Esophagus muscularis mucosa (tissue), 4 donors: ENCODE data around the gene STKLD1. TPM values are rescaled to one million over a fixed set of nuclear protein-coding genes. Genes with fewer than 3 reads are reported as not detected.

Experiments
- DNase-seq: peaks from one replicate; pipeline ENCODE4 v3.0.0-alpha.2; 2017; ENCODE audit errors: extremely low spot score
- H3K27ac ChIP-seq, 4 donors: fragments of 200-600 bp; sonication (generic); replicated peaks in 1 of 4; 1 replicate in 3 of 4; 2 replicates in 1 of 4; pipeline ENCODE4 v1.5.1; 2016 to 2019; ENCODE audit warnings: mild to moderate bottlenecking in 1 of 4
- H3K27me3 ChIP-seq, 4 donors: fragments of 200-600 bp; sonication (generic); one replicate each; pipeline versions ENCODE4 v1.5.1 to v1.6.0; 2016 to 2019
- H3K36me3 ChIP-seq, 4 donors: fragments of 200-600 bp; sonication (generic); one replicate each; pipeline ENCODE4 v1.5.1; 2016 to 2019
- H3K4me1 ChIP-seq, 4 donors: fragments of 200-600 bp; sonication (generic); one replicate each; pipeline ENCODE4 v1.5.1; 2016 to 2019
- H3K4me3 ChIP-seq, 4 donors: fragments of 200-600 bp; sonication (generic); 1 replicate in 2 of 4; 2 replicates in 2 of 4; pipeline ENCODE4 v1.5.1; 2016 to 2019; ENCODE audit warnings: mild to moderate bottlenecking in 4 of 4, moderate library complexity in 1 of 4
- H3K9me3 ChIP-seq, 4 donors: fragments of 200-600 bp; sonication (generic); 1 replicate in 3 of 4; 2 replicates in 1 of 4; pipeline ENCODE4 v1.5.1; 2016 to 2019
- CTCF ChIP-seq, 3 experiments: fragments of 200-600 bp in 2 of 3; fragments of 450-650 bp in 1 of 3; sonication (generic) in 2 of 3; IDR thresholded peaks; one replicate each; pipeline ENCODE4 v1.5.1; 2017 to 2019; ENCODE audit warnings: antibody characterized with exemption in 3 of 3, mild to moderate bottlenecking in 2 of 3, moderate library complexity in 1 of 3
- EP300 ChIP-seq: sonication (generic); formaldehyde crosslinking; IDR thresholded peaks from one replicate; pipeline ENCODE4 v1.6.1; 2017; ENCODE audit warnings: antibody characterized with exemption
- POLR2A ChIP-seq: fragments of 450-650 bp; IDR thresholded peaks from one replicate; pipeline ENCODE4 v1.6.1; 2017; ENCODE audit warnings: antibody characterized with exemption, moderate library complexity, mild to moderate bottlenecking, low read depth
- POLR2AphosphoS5 ChIP-seq, 2 donors: sonication (generic); formaldehyde crosslinking; IDR thresholded peaks; one replicate each; pipeline ENCODE4 v1.6.1; 2017; ENCODE audit warnings: antibody characterized with exemption in 2 of 2
- WGBS: methylation state at CpG from one replicate; pipeline ENCODE4 v1.1.5; 2018; 5-methylcytosine and 5-hydroxymethylcytosine counted together
- intact Hi-C: fragments of 100-400 bp; cut with DNase I; formaldehyde crosslinking; loops from one replicate; pipeline ENCODE4 v1.15.1; 2023
- total RNA-seq, 4 donors: library from RNA; depleted of rRNA; stranded (reverse); fragments of >200 nt; gene quantifications; one replicate each; pipeline versions ENCODE4 v1.1.0 to v1.2.1, GENCODE V29; 2016

STKLD1 gene
- total RNA-seq, 4 donors from 2014 or later, result 0.26 to 2.1 (median 1.0) TPM; not detected in 1

DNA sequence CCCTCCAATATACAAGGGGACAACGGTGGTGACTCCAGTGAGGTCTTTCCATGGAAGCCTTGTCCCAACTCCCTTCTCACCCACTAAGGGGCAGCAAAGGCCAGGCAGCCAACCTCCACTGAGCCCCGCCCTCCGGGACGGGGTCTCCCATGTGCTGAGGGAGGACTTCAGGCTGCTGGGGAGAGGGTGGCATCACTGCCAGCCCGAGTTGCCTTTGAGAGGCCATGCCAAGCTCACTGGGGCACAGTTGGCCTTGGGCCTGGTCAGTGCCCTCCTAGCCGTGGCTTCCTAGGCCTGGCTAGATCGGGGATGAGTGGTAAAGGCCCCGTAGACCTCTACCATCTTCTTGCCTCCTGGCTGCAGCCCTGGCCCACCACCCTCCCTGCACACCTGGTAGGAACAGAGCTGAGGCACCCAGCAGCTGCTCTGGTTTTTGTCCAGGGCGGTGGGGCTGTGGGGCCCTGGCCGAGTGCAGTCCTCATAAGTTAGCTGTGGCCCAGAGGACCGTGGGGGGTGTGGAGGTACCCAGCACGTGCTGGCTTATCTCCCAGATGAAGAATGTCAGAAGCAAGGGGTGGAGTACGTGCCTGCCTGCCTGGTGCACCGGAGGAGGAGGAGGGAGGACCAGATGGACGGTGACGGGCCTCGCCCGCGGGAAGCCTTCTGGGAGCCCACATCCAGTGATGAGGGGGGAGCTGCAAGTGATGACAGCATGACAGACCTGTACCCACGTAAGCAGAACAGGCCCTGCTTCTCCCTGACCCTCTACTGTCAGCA, 16.6 kb upstream of the STKLD1 start:
- peaks cover 40 to 60% (median 53%) of the 10 kb centered on the region in 4 donors for H3K36me3 ChIP-seq
- H3K27me3 ChIP-seq, result no peaks in the 10 kb centered on the region
- no peak overlapping the region for H3K4me3 ChIP-seq
- WGBS, result 62% methylated on average over 12 of the region's 20 CpGs
- TF ChIP-seq EP300 (no peak), CTCF (IDR thresholded peaks at IDR 0.05) (no peak), POLR2A (no peak), POLR2AphosphoS5 (IDR thresholded peaks at IDR 0.05) (no peak)
- H3K4me1 ChIP-seq, result peaks cover 25 to 35% (median 31%) of the 10 kb centered on the region in 4 donors
- intact Hi-C loops, result no loop called here
- DNase-seq, result no peak
- H3K9me3 ChIP-seq, result no peaks in the 10 kb centered on the region
- peak overlapping the region in 2 of 4 donors; percentile 6 to 7 for H3K27ac ChIP-seq

- Histone ChIP-seq H3K36me3 (peaks cover 47 to 71% (median 64%) of the 10 kb centered on the region in 4 donors), H3K4me1 (peaks cover 14 to 24% (median 20%) of the 10 kb centered on the region in 4 donors), H3K4me3 (no peak overlapping the region), H3K9me3 (no peaks in the 10 kb centered on the region), H3K27ac (no peak overlapping the region), H3K27me3 (no peaks in the 10 kb centered on the region)
- no peak for DNase-seq
- WGBS, result 80% methylated on average over 20 of the region's 21 CpGs
- intact Hi-C loops, result no loop called here
- peak in 1 of 2 donors; percentile 8 for TF ChIP-seq POLR2AphosphoS5 (IDR thresholded peaks at IDR 0.05)
- no peak for TF ChIP-seq POLR2A
Measured at GRCh38 chr9:133360400-133361393, 15.5 kb upstream of the STKLD1 start.

- TF ChIP-seq POLR2AphosphoS5 (IDR thresholded peaks at IDR 0.05), result no peak
- TF ChIP-seq CTCF (IDR thresholded peaks at IDR 0.05), result no peak
- no peak for TF ChIP-seq EP300
- TF ChIP-seq POLR2A, result no peak
- H3K4me1 ChIP-seq, result peaks cover 13 to 20% (median 17%) of the 10 kb centered on the region in 4 donors
- no peaks in the 10 kb centered on the region for H3K9me3 ChIP-seq
- intact Hi-C loops, result no loop called here
- H3K27me3 ChIP-seq, result no peaks in the 10 kb centered on the region
- 82% methylated on average over 12 of the region's 13 CpGs for WGBS
- H3K4me3 ChIP-seq, result no peak overlapping the region
- peaks cover 56 to 80% (median 73%) of the 10 kb centered on the region in 4 donors for H3K36me3 ChIP-seq
- no peak for DNase-seq
- no peak overlapping the region for H3K27ac ChIP-seq
Measured at GRCh38 chr9:133361507-133362092, 14.6 kb upstream of the STKLD1 start.

DNA sequence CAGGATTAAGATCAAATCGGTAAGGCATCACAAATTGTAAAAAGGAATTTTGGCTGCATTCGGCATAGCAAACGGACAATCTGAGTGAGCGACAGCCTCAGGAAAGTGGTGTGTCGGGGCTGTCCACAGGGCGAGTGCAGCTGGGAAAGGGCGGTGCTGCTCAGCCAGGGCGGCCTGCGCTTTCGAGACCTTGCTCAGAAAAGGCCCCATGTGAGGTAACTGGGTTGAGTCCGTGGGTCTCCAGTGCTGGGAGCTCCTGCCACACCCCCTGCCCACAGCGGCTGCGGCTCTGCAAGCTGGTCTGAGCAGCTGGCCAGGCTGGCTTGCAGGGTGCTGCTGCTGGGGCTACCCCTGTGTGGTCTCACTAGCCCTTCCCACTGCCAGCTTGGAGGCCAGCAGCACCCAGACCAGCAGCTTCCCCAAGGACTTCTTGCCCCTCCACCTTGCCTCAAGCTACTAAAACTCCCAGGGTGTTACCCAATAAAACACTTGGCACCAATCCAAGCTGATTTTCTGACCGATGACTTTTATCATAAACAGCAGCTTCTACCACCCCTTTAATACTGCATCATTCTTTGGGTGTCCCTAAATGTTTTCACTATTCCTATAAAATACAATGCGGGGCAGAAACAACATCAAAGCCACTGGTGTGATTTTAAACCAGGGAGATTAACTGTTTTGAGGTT, 13.7 kb upstream of the STKLD1 start:
- H3K4me1 ChIP-seq, result peaks cover 5 to 18% (median 11%) of the 10 kb centered on the region in 4 donors
- no peak overlapping the region for H3K27ac ChIP-seq
- peaks cover 62 to 89% (median 80%) of the 10 kb centered on the region in 4 donors for H3K36me3 ChIP-seq
- H3K27me3 ChIP-seq, result no peaks in the 10 kb centered on the region
- H3K9me3 ChIP-seq, result no peaks in the 10 kb centered on the region
- 83% methylated on average over 15 of the region's 15 CpGs for WGBS
- H3K4me3 ChIP-seq, result no peak overlapping the region
- TF ChIP-seq POLR2A (no peak), CTCF (IDR thresholded peaks at IDR 0.05) (no peak), EP300 (no peak), POLR2AphosphoS5 (IDR thresholded peaks at IDR 0.05) (no peak)
- intact Hi-C loops, result no loop called here
- DNase-seq, result no peak
